Tibial nerve (tissue), 3 donors: ENCODE data around the gene ZNF407.
A peak's percentile ranks its signal among the peaks of the same experiment; 100 is the strongest.

Source experiments
- CTCF ChIP-seq, 5 experiments: fragments of 200-600 bp in 3 of 5; fragments of 450-650 bp in 2 of 5; sonication (generic) in 3 of 5; IDR thresholded peaks; one replicate each; pipeline ENCODE4 v1.5.1; 2016 to 2019; ENCODE audit warnings: antibody characterized with exemption in 5 of 5, mild to moderate bottlenecking in 3 of 5, moderate library complexity in 2 of 5
- POLR2A ChIP-seq, 2 donors: fragments of 450-650 bp; IDR thresholded peaks; one replicate each; pipeline ENCODE4 v1.6.1; 2017; ENCODE audit warnings: antibody characterized with exemption in 2 of 2, mild to moderate bottlenecking in 2 of 2, moderate library complexity in 2 of 2

GRCh38 chr18:74597034-74597661 lies 522 bp upstream of the ZNF407 start:
- TF ChIP-seq CTCF (IDR thresholded peaks at IDR 0.05) (no peak), POLR2A (IDR thresholded peaks at IDR 0.05) (peak in 1 of 2 donors; percentile 38)
